ENCODE data around the gene FOXK1. TPM values are rescaled to one million over a fixed set of nuclear protein-coding genes. Genes with fewer than 3 reads are reported as not detected.
"Not testable (repeated sequence)": the region's sequence is repeated elsewhere in the genome, so short reads cannot be mapped to it uniquely, and the experiment has no call there.

Gene FOXK1
- total RNA-seq, 2 donors from 2014 or later, result 17.3 to 47.5 TPM

DNA sequence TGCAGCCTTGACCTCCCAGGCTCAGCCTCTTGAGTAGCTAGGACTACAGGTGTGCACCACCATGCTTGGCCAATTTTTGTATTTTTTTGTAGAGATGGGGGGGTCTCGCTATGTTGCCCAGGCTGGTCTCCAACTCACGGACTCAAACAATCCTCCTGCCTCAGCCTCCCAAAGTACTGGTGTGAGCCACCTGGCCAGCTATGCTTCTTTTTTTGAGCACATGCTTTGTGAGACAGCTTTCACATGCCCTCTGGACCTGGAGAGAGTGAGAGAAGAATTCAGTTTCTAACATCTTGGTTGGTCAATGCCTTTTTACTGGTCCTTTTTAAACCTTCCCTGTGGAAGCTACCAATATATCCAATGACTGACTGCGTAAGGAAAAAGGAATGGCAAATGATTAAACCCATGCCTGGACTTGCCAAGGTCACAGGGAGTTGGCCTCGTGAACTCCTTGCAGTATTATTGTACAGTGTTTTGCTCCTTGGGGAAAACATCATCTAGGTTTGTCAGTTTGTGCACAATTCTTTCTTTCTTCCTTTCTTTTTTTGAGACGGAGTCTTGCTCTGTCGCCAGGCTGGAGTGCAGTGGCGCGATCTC is 6.2 kb upstream of the FOXK1 start:
- TF ChIP-seq POLR2A (IDR thresholded peaks at IDR 0.05), result no peak
- TF ChIP-seq, protein P1, sequence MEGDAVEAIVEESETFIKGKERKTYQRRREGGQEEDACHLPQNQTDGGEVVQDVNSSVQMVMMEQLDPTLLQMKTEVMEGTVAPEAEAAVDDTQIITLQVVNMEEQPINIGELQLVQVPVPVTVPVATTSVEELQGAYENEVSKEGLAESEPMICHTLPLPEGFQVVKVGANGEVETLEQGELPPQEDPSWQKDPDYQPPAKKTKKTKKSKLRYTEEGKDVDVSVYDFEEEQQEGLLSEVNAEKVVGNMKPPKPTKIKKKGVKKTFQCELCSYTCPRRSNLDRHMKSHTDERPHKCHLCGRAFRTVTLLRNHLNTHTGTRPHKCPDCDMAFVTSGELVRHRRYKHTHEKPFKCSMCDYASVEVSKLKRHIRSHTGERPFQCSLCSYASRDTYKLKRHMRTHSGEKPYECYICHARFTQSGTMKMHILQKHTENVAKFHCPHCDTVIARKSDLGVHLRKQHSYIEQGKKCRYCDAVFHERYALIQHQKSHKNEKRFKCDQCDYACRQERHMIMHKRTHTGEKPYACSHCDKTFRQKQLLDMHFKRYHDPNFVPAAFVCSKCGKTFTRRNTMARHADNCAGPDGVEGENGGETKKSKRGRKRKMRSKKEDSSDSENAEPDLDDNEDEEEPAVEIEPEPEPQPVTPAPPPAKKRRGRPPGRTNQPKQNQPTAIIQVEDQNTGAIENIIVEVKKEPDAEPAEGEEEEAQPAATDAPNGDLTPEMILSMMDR (IDR thresholded peaks at IDR 0.05), result no peak
- no peak for TF ChIP-seq POLR2AphosphoS5 (IDR thresholded peaks at IDR 0.05)
- intact Hi-C loops (cut with DNase I), result loop anchor here (2.0 kb wide), 1 partner anchor 29 kb away; no protein-coding TSS in a partner anchor
- Histone ChIP-seq H3K9me3 (no peaks in the 10 kb centered on the region), H3K27ac (no peak overlapping the region), H3K4me1 (replicated peaks) (no peaks in the 10 kb centered on the region), H3K4me3 (no peak overlapping the region), H3K27me3 (replicated peaks; ENCODE audit: insufficient read depth) (no peaks in the 10 kb centered on the region), H3K36me3 (no peaks in the 10 kb centered on the region)
- WGBS, result 87% methylated on average over 8 of the region's 8 CpGs
- DNase-seq (ENCODE audit: low spot score), result no peak

DNA sequence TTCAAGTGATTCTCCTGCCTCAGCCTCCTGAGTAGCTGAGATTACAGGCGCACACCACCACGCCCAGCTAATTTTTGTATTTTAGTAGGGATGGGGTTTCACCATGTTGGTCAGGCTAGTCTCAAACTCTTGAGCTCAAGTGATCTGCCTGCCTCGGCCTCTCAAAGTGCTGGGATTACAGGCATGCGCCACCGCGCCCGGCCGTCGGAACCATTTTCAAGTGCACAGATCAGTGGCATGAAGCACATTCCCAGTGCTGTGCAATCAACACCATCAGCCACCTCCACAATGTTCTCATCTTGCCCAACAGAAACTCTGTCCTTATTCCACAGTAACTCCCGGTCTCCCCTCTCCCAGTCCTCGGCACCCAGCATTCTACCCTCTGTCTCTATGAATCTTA is 4.6 kb upstream of the FOXK1 start:
- H3K27me3 ChIP-seq (replicated peaks; ENCODE audit: insufficient read depth); H3K4me1 ChIP-seq (replicated peaks); H3K27ac ChIP-seq; DNase-seq (ENCODE audit: low spot score); H3K9me3 ChIP-seq; H3K36me3 ChIP-seq; intact Hi-C loops (cut with DNase I); H3K4me3 ChIP-seq: not testable (repeated sequence)
- WGBS, result 93% methylated on average over 11 of the region's 11 CpGs

DNA sequence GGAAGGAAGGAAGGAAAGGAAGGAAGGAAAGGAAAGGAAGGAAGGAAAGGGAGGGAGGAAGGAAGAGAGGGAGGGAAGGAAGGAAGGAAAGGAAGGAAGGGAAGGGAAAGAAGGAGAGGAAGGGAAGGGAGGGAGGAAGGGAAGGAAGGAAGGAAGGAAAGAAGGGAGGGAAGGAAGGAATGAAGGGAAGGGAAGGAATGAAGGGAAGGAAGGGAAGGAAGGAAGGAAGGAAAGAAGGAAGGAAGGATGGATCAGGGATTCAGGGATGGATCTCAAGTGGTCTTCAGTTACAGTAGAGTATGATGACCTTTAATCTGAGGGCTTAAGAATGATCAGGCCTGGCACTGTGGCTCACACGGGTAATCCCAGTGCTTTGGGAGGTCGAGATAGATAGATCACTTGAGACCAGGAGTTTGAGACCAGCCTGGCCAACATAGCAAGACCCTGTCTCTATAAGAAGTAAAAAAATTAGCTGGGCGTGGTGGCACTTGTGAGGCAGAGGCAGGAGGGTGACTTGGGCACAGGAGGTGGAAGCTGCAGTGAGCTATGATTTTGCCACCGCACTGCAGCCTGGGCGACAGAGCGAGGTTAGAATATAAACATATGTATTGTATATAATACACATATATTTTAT is 760 bp upstream of the FOXK1 start:
- peak overlapping the region in 1 of 2 donors; percentile 67 for H3K27ac ChIP-seq
- no peak for TF ChIP-seq POLR2A (IDR thresholded peaks at IDR 0.05)
- TF ChIP-seq, protein P1 (IDR thresholded peaks at IDR 0.05), result no peak
- TF ChIP-seq POLR2AphosphoS5 (IDR thresholded peaks at IDR 0.05), result no peak
- H3K4me3 ChIP-seq, result peak overlapping the region; percentile 78 to 79
- intact Hi-C loops (cut with DNase I), result loop anchor here (5.0 kb wide), 1 partner anchor 46 kb away; no protein-coding TSS in a partner anchor
- H3K36me3 ChIP-seq, result no peaks in the 10 kb centered on the region
- WGBS, result 78% methylated on average over 6 of the region's 6 CpGs
- DNase-seq (ENCODE audit: low spot score), result no peak
- peaks cover 6% of the 10 kb centered on the region for H3K4me1 ChIP-seq (replicated peaks)
- no peaks in the 10 kb centered on the region for H3K27me3 ChIP-seq (replicated peaks; ENCODE audit: insufficient read depth)
- no peaks in the 10 kb centered on the region for H3K9me3 ChIP-seq

DNA sequence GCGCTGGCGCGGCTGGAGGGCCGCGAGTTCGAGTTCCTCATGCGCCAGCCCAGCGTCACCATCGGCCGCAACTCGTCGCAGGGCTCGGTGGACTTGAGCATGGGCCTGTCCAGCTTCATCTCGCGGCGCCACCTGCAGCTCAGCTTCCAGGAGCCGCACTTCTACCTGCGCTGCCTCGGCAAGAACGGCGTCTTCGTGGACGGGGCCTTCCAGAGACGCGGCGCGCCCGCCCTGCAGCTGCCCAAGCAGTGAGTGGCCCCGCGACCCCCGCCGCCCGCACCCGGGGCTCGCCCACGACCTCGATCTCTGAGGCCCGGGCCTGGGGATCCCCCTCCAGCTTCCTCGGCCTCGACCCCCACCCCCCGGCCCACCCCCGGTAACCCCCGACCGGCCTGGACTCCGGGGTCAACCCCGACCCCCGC is 537 bp downstream of the FOXK1 start:
- TF ChIP-seq POLR2A (IDR thresholded peaks at IDR 0.05) (no peak), POLR2AphosphoS5 (IDR thresholded peaks at IDR 0.05) (no peak)
- TF ChIP-seq, protein P1 (IDR thresholded peaks at IDR 0.05), result no peak
- intact Hi-C loops (cut with DNase I), result loop anchor here (1.0 to 5.0 kb wide), 3 partner anchors 41 to 62 kb away; no protein-coding TSS in a partner anchor
- H3K4me3 ChIP-seq, result peak overlapping the region; percentile 78 to 79
- WGBS, result under 1% methylated on average over 21 of the region's 47 CpGs
- no peaks in the 10 kb centered on the region for H3K9me3 ChIP-seq
- H3K27ac ChIP-seq, result peak overlapping the region; percentile 89 to 91
- H3K36me3 ChIP-seq, result no peaks in the 10 kb centered on the region
- DNase-seq (ENCODE audit: low spot score), result peak; percentile 36
- no peaks in the 10 kb centered on the region for H3K27me3 ChIP-seq (replicated peaks; ENCODE audit: insufficient read depth)
- peaks cover 6% of the 10 kb centered on the region for H3K4me1 ChIP-seq (replicated peaks)

DNA sequence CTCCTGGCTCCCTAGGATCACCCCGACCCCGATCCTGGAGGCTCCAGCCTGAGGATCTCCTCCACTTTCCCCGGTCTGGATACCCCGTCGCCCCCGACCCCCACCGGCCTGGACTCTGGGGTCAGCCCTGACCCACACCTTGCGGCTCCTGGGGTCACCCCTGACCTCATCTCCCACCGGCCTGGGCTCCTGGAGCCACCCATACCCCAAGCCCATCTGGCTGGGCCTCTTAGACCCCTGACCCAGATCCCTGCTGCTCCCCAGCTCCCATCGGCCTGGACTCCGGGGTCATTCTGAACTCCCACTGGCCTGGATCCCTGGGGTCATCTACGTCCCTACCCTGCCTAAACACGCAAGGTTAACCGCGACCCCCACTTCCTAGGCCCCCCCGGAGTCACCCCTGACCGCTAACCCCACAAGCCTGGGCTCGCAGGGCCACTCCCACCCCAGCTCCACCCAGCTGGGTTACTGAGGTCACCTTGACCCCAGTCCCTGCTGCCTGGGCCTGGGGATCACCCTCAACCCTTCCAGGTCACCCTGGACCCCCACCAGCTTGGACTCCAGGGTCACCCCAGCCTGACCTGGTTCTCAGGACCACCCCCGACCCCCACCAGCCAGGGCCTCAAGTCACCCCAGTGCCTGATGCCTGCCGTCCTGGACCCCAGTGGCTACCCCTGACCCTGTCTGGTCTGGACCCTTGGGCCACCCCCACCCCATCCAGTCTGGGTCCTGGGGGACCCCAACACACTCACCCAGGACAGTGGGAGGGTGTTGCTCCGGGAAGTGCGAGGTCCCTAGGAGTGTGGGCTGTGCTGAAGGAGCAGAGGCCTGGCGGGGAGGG is 1.2 kb downstream of the FOXK1 start:
- DNase-seq (ENCODE audit: low spot score), result peak; percentile 31
- intact Hi-C loops (cut with DNase I), result loop anchor here (2.0 to 5.0 kb wide), 2 partner anchors 44 to 62 kb away; no protein-coding TSS in a partner anchor
- no peaks in the 10 kb centered on the region for H3K27me3 ChIP-seq (replicated peaks; ENCODE audit: insufficient read depth)
- H3K4me3 ChIP-seq, result peak overlapping the region; percentile 78 to 79
- peak overlapping the region; percentile 89 to 91 for H3K27ac ChIP-seq
- 3% methylated on average over 23 of the region's 23 CpGs for WGBS
- no peaks in the 10 kb centered on the region for H3K36me3 ChIP-seq
- H3K9me3 ChIP-seq, result no peaks in the 10 kb centered on the region
- H3K4me1 ChIP-seq (replicated peaks), result peaks cover 6% of the 10 kb centered on the region
- TF ChIP-seq, protein P1 (IDR thresholded peaks at IDR 0.05), result no peak
- no peak for TF ChIP-seq POLR2AphosphoS5 (IDR thresholded peaks at IDR 0.05)
- TF ChIP-seq POLR2A (IDR thresholded peaks at IDR 0.05), result no peak

All from prostate gland (tissue), 2 donors.